GM21515 (cell line): ENCODE measurements around the gene CALCB.

Source experiments
- ATAC-seq: cut with Tn5 transposase; IDR thresholded peaks from one replicate; pipeline ENCODE4 v1.9.1; 2021; ENCODE audit not compliant: unreplicated experiment

CALCB gene

DNA sequence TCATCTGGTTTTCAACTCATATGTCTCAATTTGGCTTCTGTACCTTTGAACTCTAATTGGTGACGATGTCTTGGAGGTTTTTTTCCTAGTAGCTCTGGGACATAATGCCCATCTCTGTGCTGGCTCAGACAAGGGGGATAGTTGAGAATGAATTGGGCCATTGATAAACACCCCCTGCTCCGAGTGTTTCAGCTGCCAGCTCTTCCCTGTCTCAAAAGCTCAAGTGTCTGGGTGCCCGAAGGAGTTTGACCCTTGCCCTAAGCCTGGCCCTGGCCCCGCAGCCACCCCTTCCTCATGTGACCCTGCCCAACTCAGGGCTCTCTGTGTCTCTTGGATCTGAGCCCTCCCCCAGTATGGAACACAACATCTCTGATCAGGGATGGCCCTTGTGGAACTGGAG is 44.4 kb downstream of the CALCB start:
- no peak for ATAC-seq

DNA sequence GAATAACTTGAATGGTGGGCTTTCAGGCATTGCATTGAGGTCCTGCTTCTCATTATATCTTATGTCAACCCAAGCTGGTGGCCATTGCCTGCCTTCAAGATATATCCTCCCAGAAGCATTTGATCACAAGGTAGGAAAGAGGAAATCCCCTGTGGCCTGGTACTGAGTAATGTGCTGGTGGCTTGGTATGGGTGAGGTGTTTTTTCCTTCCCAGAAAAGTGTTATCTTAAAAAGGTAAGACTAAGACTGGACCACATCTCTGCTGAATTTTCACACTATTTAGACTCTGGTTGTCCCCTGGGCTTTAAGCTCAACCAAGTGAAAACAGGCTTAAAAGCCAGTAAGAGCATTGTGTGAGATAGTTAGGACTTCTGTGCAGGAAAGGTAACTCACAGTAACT is 45.0 kb downstream of the CALCB start:
- ATAC-seq: no peak

DNA sequence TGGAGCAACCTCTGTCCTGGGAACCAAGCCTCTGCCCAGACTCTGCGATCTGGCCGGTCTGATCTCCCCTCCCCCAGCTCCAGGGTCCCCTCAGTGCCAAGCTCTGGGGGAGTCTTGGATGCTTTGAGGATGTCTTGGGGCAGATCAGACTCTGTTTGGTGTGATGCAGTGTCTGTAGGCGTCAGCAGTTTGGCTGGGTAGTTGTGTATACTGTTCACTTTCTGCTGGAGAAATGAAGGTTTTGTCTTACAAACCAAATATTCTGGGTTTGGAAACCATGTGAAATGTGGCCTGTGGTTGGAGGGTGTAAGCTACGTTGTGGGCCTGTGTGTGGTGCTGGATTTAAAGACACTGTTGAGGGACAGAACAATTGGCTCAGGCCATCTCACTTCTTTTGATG is 46.0 kb downstream of the CALCB start:
- ATAC-seq: no peak

DNA sequence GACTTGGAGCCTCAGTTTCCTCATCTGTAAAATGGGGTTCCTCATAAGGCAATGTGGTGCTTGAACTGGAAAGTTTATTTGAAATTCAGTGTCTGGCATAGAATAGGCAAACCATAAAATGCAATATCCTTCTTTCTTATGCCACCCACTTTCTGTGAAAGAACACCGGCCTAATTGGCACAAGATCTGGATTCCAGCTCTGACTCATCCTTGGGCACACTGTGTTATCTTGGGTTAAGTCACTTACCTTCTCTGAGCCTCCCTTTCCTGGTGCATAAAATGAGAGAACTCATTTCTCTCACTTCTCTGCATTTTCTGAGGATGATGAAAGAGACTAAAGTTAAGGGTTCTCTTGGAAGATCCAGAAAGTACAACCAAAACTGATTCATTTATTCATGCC is 46.4 kb downstream of the CALCB start:
- ATAC-seq: no peak

DNA sequence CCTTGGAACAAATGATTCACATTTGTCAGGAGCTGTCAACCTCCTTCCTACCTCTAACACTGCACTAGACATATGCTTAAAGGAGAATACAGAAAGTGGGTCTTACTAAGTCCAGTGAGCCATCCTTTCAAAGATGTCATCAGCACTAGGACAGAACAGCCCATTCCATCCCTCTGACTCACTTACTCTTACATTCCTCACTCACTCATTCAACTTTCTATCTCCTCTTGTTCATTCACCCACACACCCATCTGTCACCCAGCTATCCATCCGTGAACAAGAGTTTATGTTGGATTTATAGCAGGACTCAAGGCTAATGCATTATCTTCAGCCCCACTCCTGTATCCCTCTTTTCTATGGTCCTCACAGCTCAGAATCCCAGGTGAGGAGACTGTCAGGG is 50.5 kb downstream of the CALCB start:
- ATAC-seq: no peak

DNA sequence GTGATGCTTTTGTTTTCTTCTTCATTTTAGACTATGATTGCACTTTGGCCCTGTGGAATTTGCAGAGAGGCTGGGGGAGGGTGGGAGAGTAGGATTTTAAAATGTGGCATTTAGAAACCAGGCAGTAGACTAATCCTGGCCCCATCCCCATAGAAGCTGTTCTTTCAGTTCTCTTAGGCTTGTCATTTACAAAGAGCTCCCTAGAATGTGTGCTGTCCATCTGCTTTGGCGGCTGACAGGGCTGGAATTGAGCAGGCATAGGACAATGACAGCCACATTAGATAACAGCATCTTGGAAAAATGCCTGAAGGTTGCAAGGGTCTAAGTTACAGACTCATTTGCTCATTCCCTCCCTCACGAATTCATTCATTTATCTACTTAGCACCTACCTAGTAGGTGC is 51.1 kb downstream of the CALCB start:
- ATAC-seq: no peak

DNA sequence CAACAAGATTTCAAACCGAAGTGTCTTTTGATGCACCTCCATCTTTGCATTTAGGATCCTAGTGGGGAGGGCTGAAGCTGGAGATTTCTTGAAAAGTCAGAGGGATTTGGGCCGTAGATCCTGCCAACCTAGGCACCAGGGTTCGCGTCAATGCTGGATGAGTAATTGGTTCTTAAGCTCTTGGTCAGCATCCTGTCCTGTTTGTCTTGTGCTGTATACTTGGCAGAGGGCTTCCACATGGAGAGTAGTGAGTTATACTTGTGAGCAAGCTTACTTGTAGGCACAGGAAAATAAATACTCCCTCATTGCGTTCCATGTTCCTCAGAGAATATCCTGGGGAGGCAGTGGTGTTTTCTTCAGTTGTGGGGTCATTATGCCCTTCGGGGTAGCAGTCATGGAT is 53.9 kb downstream of the CALCB start:
- no peak for ATAC-seq
